Hepatocyte (in vitro differentiated cells): Measurements from ENCODE around the gene PLCB4.

Experiments used
- EZH2phosphoT487 ChIP-seq: fragments of 200-600 bp; sonication (generic); IDR thresholded peaks from one replicate; pipeline ENCODE4 v1.6.1; 2018; ENCODE audit warnings: antibody characterized with exemption, mild to moderate bottlenecking, low read depth, moderate library complexity; ENCODE audit not compliant: unreplicated experiment, severe bottlenecking
- TF ChIP-seq, protein P1 (sequence below): fragments of 200-600 bp; sonication (generic); IDR thresholded peaks from 2 replicates; pipeline ENCODE4 v1.5.1; 2016; ENCODE audit warnings: antibody characterized with exemption, mild to moderate bottlenecking; ENCODE audit not compliant: poor library complexity

DNA sequence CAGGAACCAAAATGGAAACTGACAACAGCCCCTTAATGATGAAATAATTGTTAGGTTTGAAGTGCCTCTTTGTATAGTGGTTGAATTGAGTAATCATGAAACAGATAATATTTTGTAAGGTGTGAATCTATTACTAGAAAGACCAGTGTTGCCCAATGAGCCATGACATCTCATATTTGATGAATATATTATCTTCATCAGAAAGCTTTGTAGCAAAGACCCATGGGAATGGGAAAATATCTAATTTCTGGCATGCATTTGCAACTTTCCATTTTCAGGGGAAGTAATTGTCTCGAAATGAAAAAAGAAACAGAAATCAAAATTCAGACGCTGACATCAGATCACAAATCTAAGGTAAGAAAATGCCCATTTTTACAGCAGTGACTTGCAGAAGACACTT lies 388.2 kb downstream of the PLCB4 start:
- no peak for TF ChIP-seq EZH2phosphoT487
- TF ChIP-seq, protein P1, sequence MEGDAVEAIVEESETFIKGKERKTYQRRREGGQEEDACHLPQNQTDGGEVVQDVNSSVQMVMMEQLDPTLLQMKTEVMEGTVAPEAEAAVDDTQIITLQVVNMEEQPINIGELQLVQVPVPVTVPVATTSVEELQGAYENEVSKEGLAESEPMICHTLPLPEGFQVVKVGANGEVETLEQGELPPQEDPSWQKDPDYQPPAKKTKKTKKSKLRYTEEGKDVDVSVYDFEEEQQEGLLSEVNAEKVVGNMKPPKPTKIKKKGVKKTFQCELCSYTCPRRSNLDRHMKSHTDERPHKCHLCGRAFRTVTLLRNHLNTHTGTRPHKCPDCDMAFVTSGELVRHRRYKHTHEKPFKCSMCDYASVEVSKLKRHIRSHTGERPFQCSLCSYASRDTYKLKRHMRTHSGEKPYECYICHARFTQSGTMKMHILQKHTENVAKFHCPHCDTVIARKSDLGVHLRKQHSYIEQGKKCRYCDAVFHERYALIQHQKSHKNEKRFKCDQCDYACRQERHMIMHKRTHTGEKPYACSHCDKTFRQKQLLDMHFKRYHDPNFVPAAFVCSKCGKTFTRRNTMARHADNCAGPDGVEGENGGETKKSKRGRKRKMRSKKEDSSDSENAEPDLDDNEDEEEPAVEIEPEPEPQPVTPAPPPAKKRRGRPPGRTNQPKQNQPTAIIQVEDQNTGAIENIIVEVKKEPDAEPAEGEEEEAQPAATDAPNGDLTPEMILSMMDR, result no peak
